HL-60 (cell line): ENCODE measurements around the gene GSK3B.

ENCODE experiments used
- CTCF ChIP-seq: IDR thresholded peaks from one replicate; pipeline ENCODE4 v1.5.1; 2011; ENCODE audit warnings: low read length, control low read depth, inconsistent platforms; ENCODE audit not compliant: insufficient read depth
- POLR2AphosphoS5 ChIP-seq: IDR thresholded peaks from 2 replicates; pipeline ENCODE4 v1.6.1; 2012; ENCODE audit warnings: low read depth
- REST ChIP-seq: IDR thresholded peaks from 2 replicates; pipeline ENCODE4 v1.6.1; 2012; ENCODE audit warnings: low read depth; ENCODE audit not compliant: insufficient replicate concordance

GRCh38 chr3:120101624-120102023, 7.4 kb upstream of the GSK3B start:
- TF ChIP-seq CTCF (no peak), POLR2AphosphoS5 (no peak), REST (no peak)
